Mammary epithelial cell (primary cell): ENCODE measurements around the gene GRK1.

Source experiments
- CTCF ChIP-seq, 2 donors: IDR thresholded peaks in 1 of 2; conservative IDR thresholded peaks in 1 of 2; 2 replicates each; pipeline ENCODE4 v1.5.1; 2011 to 2012; ENCODE audit warnings: inconsistent platforms in 2 of 2, low read length in 2 of 2, mild to moderate bottlenecking in 2 of 2, control low read depth in 1 of 2, low read depth in 1 of 2; ENCODE audit not compliant: insufficient read depth in 1 of 2; ENCODE audit errors: extremely low read depth in 1 of 2
- EZH2 ChIP-seq: IDR thresholded peaks from 2 replicates; pipeline ENCODE4 v1.6.1; 2012; ENCODE audit warnings: low read length, inconsistent platforms, borderline replicate concordance

GRCh38 chr13:113747291-113747833, 80.3 kb downstream of the GRK1 start:
- no peak for TF ChIP-seq CTCF (conservative IDR thresholded peaks at IDR 0.05 in 1 of 2, IDR thresholded peaks at IDR 0.05 in 1 of 2; ENCODE audit: extremely low read depth in 1 of 2, insufficient read depth in 1 of 2, low read depth in 1 of 2, low read length in 2 of 2)
- TF ChIP-seq EZH2, result no peak
